SIG-M5 treated with dmso at 0.1 percent for 504 hours (cell line): Measurements from ENCODE around the gene TMEM106C.
A peak's percentile ranks its signal among the peaks of the same experiment; 100 is the strongest.
"Not testable (repeated sequence)": the region's sequence is repeated elsewhere in the genome, so short reads cannot be mapped to it uniquely, and the experiment has no call there.

Source experiments
- DNase-seq: peaks from one replicate; lab custom pipeline; 2025; ENCODE audit not compliant: unreplicated experiment; lab: John Stamatoyannopoulos, UW

TMEM106C gene

DNA sequence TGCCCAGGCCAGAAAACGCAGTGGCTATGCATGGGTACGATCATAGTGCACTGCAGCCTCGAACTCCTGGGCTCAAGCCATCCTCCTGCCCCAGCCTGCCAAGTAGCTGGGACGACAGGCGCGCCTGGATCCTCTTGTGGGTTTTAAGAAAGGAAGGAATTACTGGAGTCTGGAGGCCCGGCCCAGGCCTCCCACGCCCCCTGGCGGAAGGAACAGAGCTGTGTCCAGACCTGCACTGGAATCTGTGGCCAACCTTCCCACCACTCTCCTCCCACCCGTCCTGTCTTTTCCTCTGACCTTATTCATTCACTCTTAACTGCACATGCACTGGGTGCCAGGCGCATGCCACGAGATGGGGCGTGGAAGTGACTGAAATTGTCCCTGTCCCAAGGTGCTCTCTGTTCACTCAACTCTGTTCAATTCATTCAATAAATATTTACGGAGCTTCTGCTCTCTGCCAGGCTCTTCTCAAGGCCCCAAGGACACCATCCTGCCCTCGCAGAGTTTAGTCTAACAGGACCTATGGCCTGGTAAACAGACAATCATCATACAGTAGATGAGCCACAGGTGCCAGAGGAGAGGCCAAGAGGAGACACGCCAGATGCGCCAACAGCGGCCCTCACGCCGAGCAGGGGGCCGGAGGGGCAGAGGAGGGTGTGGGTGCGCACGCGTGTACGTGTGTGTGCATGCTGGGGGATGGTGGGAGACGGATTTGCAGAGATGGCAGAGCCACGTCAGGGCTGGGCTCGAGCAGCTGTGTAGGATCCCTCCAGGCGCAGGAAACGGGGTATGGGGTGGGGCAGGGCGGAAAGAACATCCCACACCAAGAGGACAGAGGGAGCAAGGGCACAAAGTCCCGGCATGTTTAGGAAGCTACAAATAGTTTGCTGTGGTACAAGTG, 13.7 kb upstream of the TMEM106C start:
- DNase-seq: peak; percentile 74

DNA sequence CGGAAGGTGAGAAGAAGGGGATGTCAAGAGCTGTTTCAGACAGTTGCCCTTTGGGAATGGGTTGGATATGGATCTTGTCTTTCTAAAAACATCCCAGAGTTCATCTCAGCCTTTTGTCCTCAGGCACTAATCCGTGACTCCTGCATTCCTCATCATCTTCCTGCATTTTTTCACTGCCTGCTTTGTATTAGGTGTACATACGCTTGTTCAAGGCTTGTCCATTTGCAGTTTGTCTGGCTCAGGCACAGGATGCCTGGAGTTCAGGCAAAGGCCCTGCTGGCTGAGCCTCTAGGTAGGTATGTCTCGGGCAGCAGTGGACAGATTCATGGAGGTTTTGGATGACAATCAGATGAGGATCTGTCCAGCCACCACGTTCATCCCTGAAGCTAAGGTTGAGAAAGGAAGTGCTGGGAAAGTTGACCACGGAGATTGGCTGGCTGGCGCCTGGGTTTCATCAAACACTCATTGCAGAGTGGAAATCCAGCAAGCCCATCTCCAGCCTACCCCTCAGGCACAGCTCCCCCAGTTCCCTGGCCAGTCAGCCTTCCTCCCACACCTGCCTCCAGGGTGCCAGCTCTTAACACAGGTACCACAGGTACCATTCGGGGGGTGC, 12.4 kb upstream of the TMEM106C start:
- no peak for DNase-seq

GRCh38 chr12:47954058-47954457, 9.3 kb upstream of the TMEM106C start:
- DNase-seq: no peak

GRCh38 chr12:47954467-47955045, 8.8 kb upstream of the TMEM106C start:
- no peak for DNase-seq

DNA sequence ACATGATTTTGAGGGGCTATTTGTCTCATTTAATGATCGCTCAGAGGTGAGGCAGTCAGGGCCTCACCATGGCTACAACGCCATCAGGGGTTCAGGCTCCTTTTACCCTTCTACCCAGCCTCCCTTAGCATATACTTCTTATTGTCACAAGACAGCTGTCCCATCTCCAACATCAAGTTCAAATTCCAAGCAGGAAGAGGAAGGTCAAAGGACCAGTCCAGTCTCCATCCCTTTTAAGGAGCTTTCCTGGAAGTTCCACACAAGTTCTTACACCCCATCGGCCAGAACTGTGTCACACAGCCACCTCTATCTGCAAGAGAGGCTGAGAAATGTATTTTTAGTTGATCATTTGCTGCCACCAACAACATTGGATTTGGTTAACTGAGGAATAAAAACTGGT, 8.3 kb upstream of the TMEM106C start:
- DNase-seq: no peak

GRCh38 chr12:47957671-47958070, 5.7 kb upstream of the TMEM106C start:
- not testable (repeated sequence) for DNase-seq

DNA sequence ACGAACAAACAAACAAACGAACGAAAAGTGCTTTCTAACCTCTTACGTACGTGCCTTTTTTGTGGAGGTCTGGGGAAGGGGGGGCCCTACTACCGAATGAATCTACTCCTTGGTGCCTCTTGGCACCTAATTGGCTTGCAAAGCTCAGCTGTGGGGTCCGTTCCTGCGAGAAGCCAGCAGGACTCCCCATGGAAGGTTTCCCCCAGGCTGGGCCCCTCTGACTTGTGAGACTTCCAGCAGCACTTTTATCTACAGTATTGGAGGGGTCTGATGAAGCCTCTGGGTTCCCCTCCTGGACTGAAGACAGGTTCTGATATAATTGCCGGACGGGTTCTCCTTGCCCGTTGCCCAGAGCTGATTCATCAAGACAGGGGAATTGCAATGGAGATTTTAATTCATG, 1.2 kb upstream of the TMEM106C start:
- no peak for DNase-seq

DNA sequence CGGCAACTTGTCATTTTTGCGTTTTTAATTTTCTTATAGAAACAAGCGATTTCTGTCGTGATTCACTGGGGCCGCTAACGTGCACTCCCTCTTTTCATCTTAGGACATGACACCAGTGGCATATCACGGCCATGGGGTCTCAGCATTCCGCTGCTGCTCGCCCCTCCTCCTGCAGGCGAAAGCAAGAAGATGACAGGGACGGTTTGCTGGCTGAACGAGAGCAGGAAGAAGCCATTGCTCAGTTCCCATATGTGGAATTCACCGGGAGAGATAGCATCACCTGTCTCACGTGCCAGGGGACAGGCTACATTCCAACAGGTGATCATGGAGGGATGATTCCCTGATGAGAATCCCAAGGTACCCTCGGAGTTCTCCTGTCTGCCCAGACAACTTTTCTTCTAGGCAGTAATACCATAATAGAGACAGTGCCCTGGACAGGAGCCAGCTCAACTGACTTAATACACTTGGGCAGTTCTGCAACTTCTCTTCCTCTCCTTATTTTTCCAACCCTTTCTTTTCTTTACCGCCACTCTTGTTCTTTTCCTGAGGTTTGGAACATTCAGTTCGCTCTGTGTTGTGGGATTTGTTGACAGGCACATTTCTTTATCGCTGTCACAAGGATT, 821 bp downstream of the TMEM106C start:
- DNase-seq: no peak

DNA sequence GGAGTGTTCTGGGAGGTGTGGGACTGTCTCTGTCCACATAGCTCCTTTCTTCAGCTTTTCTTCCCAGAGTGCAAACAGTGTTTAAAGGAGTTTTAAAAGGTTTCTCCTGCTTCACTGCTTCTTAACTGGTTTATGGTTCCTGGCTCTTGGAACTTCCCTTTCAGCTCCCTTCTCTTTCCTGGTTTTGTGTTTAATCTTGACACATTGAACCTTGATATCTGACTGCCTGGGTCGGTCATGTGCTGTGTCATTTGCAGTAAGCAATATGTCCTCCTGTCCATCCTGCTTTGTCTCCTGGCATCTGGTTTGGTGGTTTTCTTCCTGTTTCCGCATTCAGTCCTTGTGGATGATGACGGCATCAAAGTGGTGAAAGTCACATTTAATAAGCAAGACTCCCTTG, 2.2 kb downstream of the TMEM106C start:
- DNase-seq: no peak

DNA sequence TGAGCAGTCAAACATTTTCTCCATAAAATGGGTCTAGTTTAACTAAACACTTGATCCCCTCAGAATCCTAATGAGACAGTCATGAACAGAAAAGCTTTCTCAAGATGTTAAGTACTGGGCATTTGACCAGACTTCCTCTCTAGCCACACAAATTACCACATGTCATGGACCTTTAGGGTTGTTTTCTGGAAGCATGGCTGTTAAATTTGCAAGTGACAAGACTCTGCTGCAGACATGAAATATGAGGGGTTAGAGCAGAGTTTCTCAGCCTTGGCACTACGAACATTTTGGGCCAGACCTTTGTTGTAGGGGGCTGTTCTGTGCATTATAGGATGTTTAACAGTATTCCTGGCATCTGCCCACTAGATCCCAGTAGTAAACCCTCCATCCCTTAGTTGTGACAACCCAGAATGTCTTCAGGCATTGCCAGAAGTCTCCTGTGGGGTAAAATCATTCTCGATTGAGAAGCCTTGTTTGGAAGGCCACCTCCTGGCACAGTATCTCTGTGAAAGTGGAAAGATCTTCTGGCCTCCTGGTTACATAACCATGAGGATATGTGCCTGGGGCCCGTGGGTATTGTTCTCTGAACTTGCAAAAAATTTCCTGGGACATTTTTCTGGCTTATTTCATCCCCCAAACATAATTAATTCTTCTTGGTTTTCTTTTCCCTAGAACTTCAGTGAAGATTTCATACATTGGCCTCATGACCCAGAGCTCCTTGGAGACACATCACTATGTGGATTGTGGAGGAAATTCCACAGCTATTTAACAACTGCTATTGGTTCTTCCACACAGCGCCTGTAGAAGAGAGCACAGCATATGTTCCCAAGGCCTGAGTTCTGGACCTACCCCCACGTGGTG, 4.3 kb downstream of the TMEM106C start:
- no peak for DNase-seq

DNA sequence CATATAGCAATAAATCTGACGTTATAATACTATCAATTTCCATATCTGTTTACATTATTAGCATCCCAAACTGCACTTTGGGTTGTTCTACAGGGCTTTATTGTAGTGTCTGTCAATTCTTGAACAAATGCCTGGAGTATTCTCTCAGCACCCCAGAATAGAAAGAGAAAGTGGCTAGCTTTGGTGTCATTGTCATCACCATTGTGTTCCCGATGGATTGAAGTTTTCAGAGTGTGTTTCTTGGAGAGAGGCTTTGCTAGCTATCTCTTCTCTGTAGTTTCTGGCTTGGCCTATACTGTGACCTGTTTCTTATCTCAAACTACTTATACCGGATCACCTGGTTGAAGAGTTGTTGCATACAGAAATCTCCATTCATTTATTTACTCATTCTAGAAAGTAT, 6.4 kb downstream of the TMEM106C start:
- no peak for DNase-seq

DNA sequence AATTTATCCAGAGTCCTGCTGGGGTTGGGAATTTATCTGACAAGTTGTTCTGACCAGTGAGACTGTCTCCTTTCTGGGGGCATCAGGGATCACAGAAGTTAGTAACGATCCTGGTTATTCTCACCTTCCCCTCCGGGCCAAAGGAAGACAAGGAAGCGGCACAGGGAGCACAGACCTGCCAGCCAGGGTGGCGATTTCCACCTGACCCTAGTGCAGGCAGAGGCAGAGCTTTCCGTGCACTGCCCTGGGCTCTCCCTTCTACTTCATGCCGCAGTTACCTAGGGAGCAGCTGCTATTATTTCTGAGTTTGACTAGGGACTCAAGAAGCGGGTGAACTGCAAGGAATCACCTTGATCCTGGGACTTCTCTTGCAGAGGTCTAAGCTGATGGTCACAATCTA, 7.4 kb downstream of the TMEM106C start:
- DNase-seq: no peak

GRCh38 chr12:47972895-47973294, 9.5 kb downstream of the TMEM106C start:
- no peak for DNase-seq

GRCh38 chr12:47973870-47974269, 10.5 kb downstream of the TMEM106C start:
- DNase-seq: no peak

DNA sequence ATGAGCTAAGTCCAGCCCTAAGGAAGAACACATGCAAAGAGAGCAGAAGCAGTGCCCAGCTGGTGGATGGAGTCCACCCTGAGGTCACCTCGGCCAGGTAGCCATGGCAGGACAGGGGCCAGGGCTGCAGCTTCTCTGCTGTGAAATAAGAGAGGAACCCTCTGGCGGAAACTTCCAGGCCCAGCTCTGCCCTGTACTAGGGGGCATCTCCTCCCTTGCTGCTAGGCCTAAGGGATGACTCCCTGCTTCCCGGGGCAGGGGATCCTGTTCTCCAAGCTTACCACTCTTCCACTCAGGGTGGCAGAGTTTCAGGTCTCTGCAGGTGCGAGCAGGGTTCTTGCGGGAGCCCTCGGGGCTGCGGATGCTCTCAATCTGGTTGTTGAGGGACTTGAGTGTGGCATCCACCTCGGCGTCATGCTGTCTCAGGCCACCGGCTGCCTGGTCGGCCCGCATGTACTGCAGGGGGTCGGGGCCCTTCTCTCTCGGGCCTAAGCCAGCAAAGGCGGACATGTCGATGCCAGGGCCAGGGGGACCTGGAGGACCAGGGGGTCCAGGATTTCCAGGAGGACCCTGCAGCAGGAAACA, 11.7 kb downstream of the TMEM106C start:
- no peak for DNase-seq

DNA sequence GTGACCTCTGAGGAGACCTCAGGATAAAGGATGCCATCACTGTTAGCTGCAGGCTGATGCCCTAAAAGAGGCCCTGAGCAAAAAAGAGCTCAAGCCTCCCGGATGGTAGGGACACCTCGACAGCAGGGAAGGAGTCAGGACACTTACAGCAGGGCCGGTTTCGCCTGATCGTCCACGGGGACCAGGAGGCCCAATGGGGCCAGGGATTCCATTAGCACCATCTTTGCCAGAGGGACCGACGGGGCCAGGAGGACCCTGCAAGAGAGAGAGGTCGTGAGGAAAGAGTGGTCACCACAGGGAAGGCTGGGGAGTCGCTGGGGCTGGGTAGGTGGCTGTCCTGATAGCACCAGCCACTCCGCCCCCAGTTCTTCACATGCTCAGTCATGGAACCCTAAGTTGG, 12.4 kb downstream of the TMEM106C start:
- DNase-seq: no peak

DNA sequence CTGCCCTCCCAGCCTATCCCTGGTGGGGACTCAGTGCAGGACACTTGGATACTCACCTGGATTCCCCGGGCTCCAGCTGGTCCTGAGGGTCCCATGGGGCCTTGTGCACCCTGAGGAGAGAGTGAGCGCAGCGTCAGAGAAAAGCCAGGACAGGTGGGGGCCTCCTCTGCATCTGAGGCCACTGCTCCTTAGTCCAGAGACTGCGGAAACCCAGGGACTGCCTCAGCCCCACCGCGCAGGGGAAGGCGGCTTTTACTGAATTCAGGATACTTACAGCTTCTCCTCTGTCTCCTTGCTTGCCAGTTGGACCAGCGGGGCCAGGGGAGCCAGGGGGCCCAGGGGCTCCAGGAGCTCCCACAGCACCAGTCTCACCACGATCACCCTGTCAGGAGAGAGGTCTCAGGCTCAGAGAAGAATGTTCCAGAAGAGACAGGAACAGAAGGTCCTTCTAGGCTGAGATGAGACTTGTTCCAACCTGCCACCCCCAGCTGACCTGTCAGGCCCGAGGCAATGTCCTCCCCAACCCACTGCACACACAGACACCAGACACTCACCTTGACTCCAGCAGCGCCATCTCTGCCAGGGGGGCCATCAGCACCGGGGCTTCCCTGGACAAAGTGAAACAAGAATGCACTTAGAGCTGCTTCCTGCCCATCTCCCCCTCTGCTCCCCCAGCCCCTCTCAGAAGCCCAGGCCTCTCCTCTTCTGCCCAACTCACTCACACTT, 13.8 kb downstream of the TMEM106C start:
- no peak for DNase-seq

DNA sequence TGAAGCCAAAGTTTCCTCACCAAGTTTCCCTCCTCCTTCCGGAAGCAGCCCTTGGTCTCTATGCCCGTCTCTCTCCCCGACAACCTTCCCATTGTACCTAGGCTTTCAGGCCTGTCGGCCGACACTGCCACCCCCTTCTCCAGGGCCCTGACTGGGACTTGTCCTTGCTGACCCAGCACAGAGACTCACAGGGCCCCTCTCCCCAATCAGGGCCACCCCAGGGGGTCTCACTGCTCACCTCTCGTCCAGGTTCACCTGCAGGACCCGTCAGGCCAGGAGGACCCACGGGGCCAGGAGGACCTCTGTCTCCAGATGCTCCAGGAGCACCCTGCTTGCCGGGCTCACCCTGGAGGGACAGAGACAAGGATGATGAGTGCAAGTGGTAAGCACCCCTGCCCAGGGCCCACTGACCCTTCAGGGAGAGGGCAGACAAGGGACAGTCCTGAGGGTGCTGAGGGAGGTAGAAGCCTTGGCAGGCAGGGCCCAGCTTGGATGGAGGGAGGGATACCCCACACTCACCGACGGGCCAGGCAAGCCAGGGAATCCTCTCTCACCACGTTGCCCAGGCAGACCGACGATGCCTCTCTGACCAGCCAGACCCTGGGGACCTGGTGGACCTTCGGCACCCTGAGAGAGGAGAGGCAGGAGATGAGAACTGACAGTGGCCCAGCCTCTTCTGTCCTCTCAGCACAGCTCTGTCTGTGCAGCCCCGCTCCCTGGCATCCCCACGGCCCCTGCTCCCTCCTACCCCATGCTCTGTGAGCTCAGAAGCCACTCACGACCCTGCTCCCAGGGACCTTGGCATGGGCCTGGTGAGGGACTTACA, 14.6 kb downstream of the TMEM106C start:
- no peak for DNase-seq

GRCh38 chr12:47978598-47978873, 15.1 kb downstream of the TMEM106C start:
- no peak for DNase-seq
